IMR-90 (cell line): Measurements from ENCODE around the gene EXT2. TPM values are rescaled to one million over a fixed set of nuclear protein-coding genes. Genes with fewer than 3 reads are reported as not detected.

Experiments used
- ATAC-seq: fragments of 200-7000 bp; cut with Tn5 transposase; 2 replicates; pipeline ENCODE4 v1.9.1; 2020; ENCODE audit warnings: low read depth, mild to moderate bottlenecking, moderate library complexity
- BruUV-seq: library from RNA; stranded (reverse); fragments of 400-500 nt; replicated peaks from 2 replicates; lab custom pipeline; 2021; lab: Mats Ljungman, UMichigan
- CTCF ChIA-PET: fragments of 300-600 bp; formaldehyde crosslinking; extraction: SDS; loops from one replicate; lab custom pipeline; 2021; ENCODE audit warnings: antibody characterized with exemption; lab: Yijun Ruan, JAX
- POLR2A ChIA-PET: fragments of 300-600 bp; sonication (Branson Sonifier 250); formaldehyde crosslinking; loops from one replicate; lab custom pipeline; 2022; ENCODE audit warnings: antibody characterized with exemption; ENCODE audit not compliant: unreplicated experiment; lab: Charles Lee
- DNase-seq: peaks from one replicate; pipeline ENCODE4 v3.0.0; 2013
- H2AFZ ChIP-seq: replicated peaks from 2 replicates; pipeline ENCODE3; 2013; ENCODE audit warnings: low read length, mild to moderate bottlenecking; ENCODE audit not compliant: poor library complexity
- H2AK5ac ChIP-seq: 2 replicates; pipeline ENCODE4 v1.6.1; 2013; ENCODE audit warnings: low read depth, low read length, inconsistent platforms
- H2AK9ac ChIP-seq: replicated peaks from 2 replicates; pipeline ENCODE3; 2013; ENCODE audit warnings: mild to moderate bottlenecking, low read depth, low read length, moderate library complexity; ENCODE audit not compliant: poor library complexity
- H2BK120ac ChIP-seq: 2 replicates; pipeline ENCODE4 v1.6.1; 2013; ENCODE audit warnings: low read depth, low read length, inconsistent platforms
- H2BK15ac ChIP-seq: 3 replicates; pipeline ENCODE4 v1.6.1; 2013; ENCODE audit warnings: low read depth, low read length, inconsistent platforms
- H2BK20ac ChIP-seq: 2 replicates; pipeline ENCODE4 v1.6.1; 2013; ENCODE audit warnings: low read depth, mild to moderate bottlenecking, inconsistent platforms, low read length, moderate library complexity
- H2BK5ac ChIP-seq: 2 replicates; pipeline ENCODE4 v1.6.1; 2013; ENCODE audit warnings: mild to moderate bottlenecking, low read depth, low read length, inconsistent platforms; ENCODE audit not compliant: poor library complexity, severe bottlenecking
- H3K14ac ChIP-seq: replicated peaks from 2 replicates; pipeline ENCODE4 v1.6.1; 2013; ENCODE audit warnings: low read depth, low read length, inconsistent platforms
- H3K18ac ChIP-seq: 2 replicates; pipeline ENCODE4 v1.6.1; 2013; ENCODE audit warnings: low read depth, low read length, control low read depth
- H3K23ac ChIP-seq: 2 replicates; pipeline ENCODE4 v1.6.1; 2013; ENCODE audit warnings: low read depth, low read length, inconsistent platforms
- H3K27ac ChIP-seq: 2 replicates; pipeline ENCODE4 v1.5.1; 2013; ENCODE audit warnings: mild to moderate bottlenecking, control low read depth, low read length; ENCODE audit not compliant: insufficient read depth
- H3K27me3 ChIP-seq: 2 replicates; pipeline ENCODE4 v1.6.1; 2013; ENCODE audit warnings: low read length; ENCODE audit not compliant: control insufficient read depth, insufficient read depth
- H3K36me3 ChIP-seq: 2 replicates; pipeline ENCODE4 v1.6.1; 2013; ENCODE audit warnings: low read length, mixed read lengths; ENCODE audit not compliant: control insufficient read depth, insufficient read depth
- H3K4ac ChIP-seq: 2 replicates; pipeline ENCODE4 v1.6.1; 2013; ENCODE audit warnings: low read depth, low read length, inconsistent platforms
- H3K4me1 ChIP-seq: 2 replicates; pipeline ENCODE4 v1.6.1; 2013; ENCODE audit warnings: low read length, mixed read lengths; ENCODE audit not compliant: control insufficient read depth, insufficient read depth
- H3K4me2 ChIP-seq: 2 replicates; pipeline ENCODE4 v1.6.1; 2013; ENCODE audit warnings: low read depth, mild to moderate bottlenecking, control low read depth, low read length, moderate library complexity
- H3K4me3 ChIP-seq: 2 replicates; pipeline ENCODE4 v1.5.1; 2013; ENCODE audit warnings: low read depth, mild to moderate bottlenecking, control low read depth, low read length, moderate library complexity; ENCODE audit not compliant: insufficient read depth
- H3K56ac ChIP-seq: 2 replicates; pipeline ENCODE4 v1.6.1; 2013; ENCODE audit warnings: low read length, inconsistent platforms; ENCODE audit not compliant: insufficient read depth; ENCODE audit errors: extremely low read depth
- H3K79me1 ChIP-seq, 2 experiments: 2 replicates each; pipeline ENCODE4 v1.6.1; 2013; ENCODE audit warnings: low read length in 2 of 2, inconsistent platforms in 1 of 2, low read depth in 1 of 2
- H3K9ac ChIP-seq: 2 replicates; pipeline ENCODE4 v1.6.1; 2013; ENCODE audit warnings: low read depth, low read length, control low read depth
- H3K9me1 ChIP-seq: 2 replicates; pipeline ENCODE4 v1.6.1; 2013; ENCODE audit warnings: low read length, inconsistent platforms; ENCODE audit not compliant: insufficient read depth
- H3K9me3 ChIP-seq: 2 replicates; pipeline ENCODE4 v1.6.1; 2013; ENCODE audit warnings: low read length; ENCODE audit not compliant: control insufficient read depth, insufficient read depth
- H4K20me1 ChIP-seq: 2 replicates; pipeline ENCODE4 v1.6.1; 2013; ENCODE audit warnings: low read length, inconsistent platforms; ENCODE audit not compliant: insufficient read depth
- H4K5ac ChIP-seq: 2 replicates; pipeline ENCODE4 v1.6.1; 2013; ENCODE audit warnings: mild to moderate bottlenecking, low read depth, low read length, control low read depth
- H4K8ac ChIP-seq, 2 experiments: 2 replicates each; pipeline ENCODE4 v1.6.1; 2013; ENCODE audit warnings: low read depth in 2 of 2, low read length in 2 of 2, control low read depth in 1 of 2, inconsistent platforms in 1 of 2
- H4K91ac ChIP-seq: 2 replicates; pipeline ENCODE4 v1.6.1; 2013; ENCODE audit warnings: low read depth, low read length, inconsistent platforms; ENCODE audit not compliant: insufficient read depth
- RAD21 ChIP-seq: IDR thresholded peaks from 2 replicates; pipeline ENCODE4 v1.6.1; 2012; ENCODE audit warnings: low read length, improper control_type of control experiment
- SMC3 ChIP-seq: fragments of 150-350 bp; IDR thresholded peaks from 2 replicates; pipeline ENCODE4 v1.6.1; 2016; ENCODE audit warnings: low read depth, mild to moderate bottlenecking, antibody characterized with exemption, low read length, moderate library complexity
- whole genome bisulfite sequencing, 2 experiments: methylation state at CpG; one replicate each; pipeline versions ENCODE4 v1.1.5 to v1.1.7; 2013; ENCODE audit warnings: missing lambda C conversion rate in 2 of 2; ENCODE audit not compliant: insufficient read length in 1 of 2; ENCODE audit errors: extremely low coverage in 2 of 2; 5-methylcytosine and 5-hydroxymethylcytosine counted together
- dilution Hi-C: fragments of 300-500 bp; cut with HindIII; formaldehyde crosslinking; loops from one replicate; pipeline ENCODE4 v1.14.3; 2018; ENCODE audit warnings: low sequenced_read_pairs; ENCODE audit not compliant: unreplicated experiment
- in situ Hi-C: fragments of 300-500 bp; cut with MboI; formaldehyde crosslinking; loops from 3 replicates; pipeline ENCODE4 v1.14.3; 2019; ENCODE audit warnings: low sequenced_read_pairs, inconsistent platforms, mixed read lengths
- intact Hi-C: fragments of 100-400 bp; cut with micrococcal nuclease; formaldehyde crosslinking; loops from 2 replicates; pipeline ENCODE4 v1.10.0; 2022
- polyA plus RNA-seq, 3 experiments: library from polyadenylated mRNA; depleted of rRNA; stranded (reverse); fragments of >200 nt; gene quantifications; 2 replicates each; pipeline ENCODE4 v1.2.3, GENCODE V29; 2012; ENCODE audit warnings: low replicate concordance in 1 of 3
- total RNA-seq: library from RNA; depleted of rRNA; stranded (reverse); fragments of >200 nt; gene quantifications from 2 replicates; pipeline ENCODE4 v1.2.3, GENCODE V29; 2012
- TF ChIP-seq, protein P1 (sequence below): conservative IDR thresholded peaks from 2 replicates; pipeline ENCODE4 v1.5.1; 2012; ENCODE audit warnings: mild to moderate bottlenecking, low read depth, low read length, improper control_type of control experiment
- TF ChIP-seq, protein P2 (sequence below): fragments of 150-350 bp; IDR thresholded peaks from 2 replicates; pipeline ENCODE4 v1.6.1; 2017; ENCODE audit warnings: mild to moderate bottlenecking, antibody characterized with exemption, low read length, low read depth

Gene EXT2
- total and polyA plus RNA-seq, 2 of the 4 experiments (the other 2 are of a cell fraction), result 75.0 to 85.3 TPM

DNA sequence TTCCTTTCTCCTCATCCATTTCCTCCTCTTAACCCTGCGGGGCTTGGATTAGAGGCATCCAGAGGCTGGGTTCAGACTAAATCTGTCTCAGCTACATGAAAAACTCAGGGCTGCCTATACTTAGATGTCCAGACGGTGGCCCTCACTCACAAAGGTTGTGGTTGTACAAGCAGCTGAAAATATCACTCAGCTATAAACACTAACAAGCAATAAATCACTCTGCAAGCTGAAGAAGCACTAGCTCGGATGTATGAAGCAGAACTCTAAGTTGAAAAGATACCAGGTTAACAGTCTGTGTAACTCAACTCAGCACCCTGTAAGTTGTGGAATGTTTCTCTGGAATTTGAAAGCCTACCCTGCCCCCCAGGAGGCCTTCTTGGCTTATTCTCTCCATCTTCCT, 82.9 kb downstream of the EXT2 start:
- Histone ChIP-seq H2BK20ac (no peak overlapping the region), H3K4ac (no peak overlapping the region), H3K27ac (no peak overlapping the region), H3K9ac (no peak overlapping the region), H2BK15ac (no peak overlapping the region), H3K4me2 (no peak overlapping the region), H2AK9ac (no peak overlapping the region), H4K91ac (no peak overlapping the region), H3K9me3 (no peaks in the 10 kb centered on the region), H4K5ac (no peak overlapping the region), H4K20me1 (no peaks in the 10 kb centered on the region; the same call in 1 of the 2 replicates), H3K4me1 (peaks cover 8% of the 10 kb centered on the region), H2AFZ (no peak overlapping the region), H3K18ac (no peak overlapping the region), H4K8ac (no peak overlapping the region), H3K23ac (0 out of 2 replicates have a peak overlapping the region, but pooled peaks have one; percentile 16), H2BK120ac (no peak overlapping the region), H3K79me1 (peaks cover 0 to 4% of the 10 kb centered on the region in 2 experiments; a peak in 2 of 4 replicates), H3K9me1 (peaks cover 8% of the 10 kb centered on the region), H3K27me3 (no peaks in the 10 kb centered on the region), H3K4me3 (no peak overlapping the region), H2AK5ac (no peak overlapping the region), H3K56ac (no peak overlapping the region), H2BK5ac (no peak overlapping the region), H3K36me3 (no peaks in the 10 kb centered on the region), H3K14ac (0 out of 2 replicates have a peak overlapping the region, but pooled peaks have one; percentile 9)
- ATAC-seq (peak; percentile 92), DNase-seq (peak; percentile 61)
- TF ChIP-seq, protein P1, sequence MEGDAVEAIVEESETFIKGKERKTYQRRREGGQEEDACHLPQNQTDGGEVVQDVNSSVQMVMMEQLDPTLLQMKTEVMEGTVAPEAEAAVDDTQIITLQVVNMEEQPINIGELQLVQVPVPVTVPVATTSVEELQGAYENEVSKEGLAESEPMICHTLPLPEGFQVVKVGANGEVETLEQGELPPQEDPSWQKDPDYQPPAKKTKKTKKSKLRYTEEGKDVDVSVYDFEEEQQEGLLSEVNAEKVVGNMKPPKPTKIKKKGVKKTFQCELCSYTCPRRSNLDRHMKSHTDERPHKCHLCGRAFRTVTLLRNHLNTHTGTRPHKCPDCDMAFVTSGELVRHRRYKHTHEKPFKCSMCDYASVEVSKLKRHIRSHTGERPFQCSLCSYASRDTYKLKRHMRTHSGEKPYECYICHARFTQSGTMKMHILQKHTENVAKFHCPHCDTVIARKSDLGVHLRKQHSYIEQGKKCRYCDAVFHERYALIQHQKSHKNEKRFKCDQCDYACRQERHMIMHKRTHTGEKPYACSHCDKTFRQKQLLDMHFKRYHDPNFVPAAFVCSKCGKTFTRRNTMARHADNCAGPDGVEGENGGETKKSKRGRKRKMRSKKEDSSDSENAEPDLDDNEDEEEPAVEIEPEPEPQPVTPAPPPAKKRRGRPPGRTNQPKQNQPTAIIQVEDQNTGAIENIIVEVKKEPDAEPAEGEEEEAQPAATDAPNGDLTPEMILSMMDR, result peak; percentile 40
- TF ChIP-seq SMC3, result peak; percentile 20; the same call in 1 of the 2 replicates
- TF ChIP-seq, protein P2, sequence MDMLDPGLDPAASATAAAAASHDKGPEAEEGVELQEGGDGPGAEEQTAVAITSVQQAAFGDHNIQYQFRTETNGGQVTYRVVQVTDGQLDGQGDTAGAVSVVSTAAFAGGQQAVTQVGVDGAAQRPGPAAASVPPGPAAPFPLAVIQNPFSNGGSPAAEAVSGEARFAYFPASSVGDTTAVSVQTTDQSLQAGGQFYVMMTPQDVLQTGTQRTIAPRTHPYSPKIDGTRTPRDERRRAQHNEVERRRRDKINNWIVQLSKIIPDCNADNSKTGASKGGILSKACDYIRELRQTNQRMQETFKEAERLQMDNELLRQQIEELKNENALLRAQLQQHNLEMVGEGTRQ, result no peak
- TF ChIP-seq RAD21, result peak; percentile 32
- dilution Hi-C loops (no loop called here), intact Hi-C loops (loop anchor here (5.0 kb wide), 1 partner anchor 359 kb away; no protein-coding TSS in a partner anchor), in situ Hi-C loops (no loop called here)
- ChIA-PET CTCF (interaction anchor here (0.6 to 2.8 kb wide), 11 partner anchors 9 to 146 kb away, joined by 3 to 12 read pairs (median 4); no protein-coding TSS in a partner anchor), POLR2A (interaction anchor here (0.7 kb wide), 1 partner anchor 30 kb away, joined by 6 read pairs; no protein-coding TSS in a partner anchor)
- BruUV-seq, result no TSS peak
- no CpG with 5 or more reads among the region's 3 CpGs for WGBS, 2 experiments
